Aorta (tissue), 5 donors: Measurements from ENCODE around the gene CPNE6. TPM values are rescaled to one million over a fixed set of nuclear protein-coding genes. Genes with fewer than 3 reads are reported as not detected.

Source experiments
- ATAC-seq: fragments of 200-7000 bp; cut with Tn5 transposase; one replicate; pipeline ENCODE4 v1.9.1; 2022; ENCODE audit warnings: moderate library complexity; ENCODE audit not compliant: low FRiP score
- DNase-seq, 2 donors: peaks; one replicate each; pipeline ENCODE4 v3.0.0-alpha.2; 2020
- H3K27ac ChIP-seq, 2 donors: one replicate each; pipeline ENCODE4 v1.5.1; 2013; ENCODE audit warnings: low read length in 2 of 2, mild to moderate bottlenecking in 2 of 2, moderate library complexity in 2 of 2, control low read depth in 1 of 2, inconsistent platforms in 1 of 2, low read depth in 1 of 2
- H3K27me3 ChIP-seq, 2 donors: one replicate each; pipeline ENCODE4 v1.6.1; 2013; ENCODE audit warnings: control low read depth in 1 of 2, low read length in 1 of 2, mild to moderate bottlenecking in 1 of 2, moderate library complexity in 1 of 2; ENCODE audit not compliant: insufficient read depth in 2 of 2, control insufficient read depth in 1 of 2
- H3K36me3 ChIP-seq, 2 donors: one replicate each; pipeline ENCODE4 v1.6.1; 2013; ENCODE audit warnings: control low read depth in 1 of 2, low read length in 1 of 2, mild to moderate bottlenecking in 1 of 2; ENCODE audit not compliant: insufficient read depth in 2 of 2, control insufficient read depth in 1 of 2
- H3K4me1 ChIP-seq, 2 donors: one replicate each; pipeline ENCODE4 v1.6.1; 2013; ENCODE audit warnings: low read length in 2 of 2, control low read depth in 1 of 2, mild to moderate bottlenecking in 1 of 2, moderate library complexity in 1 of 2; ENCODE audit not compliant: insufficient read depth in 2 of 2, control insufficient read depth in 1 of 2
- H3K4me3 ChIP-seq, 2 donors: one replicate each; pipeline ENCODE4 v1.5.1; 2013; ENCODE audit warnings: low read length in 2 of 2, control low read depth in 1 of 2, mild to moderate bottlenecking in 1 of 2
- H3K9me3 ChIP-seq: one replicate; pipeline ENCODE4 v1.6.1; 2013; ENCODE audit warnings: mild to moderate bottlenecking, low read length; ENCODE audit not compliant: control insufficient read depth
- WGBS, 2 donors: extraction: QIAGEN DNeasy Blood & Tissue Kit; methylation state at CpG; one replicate each; pipeline ENCODE4 v1.1.7; 2013; 5-methylcytosine and 5-hydroxymethylcytosine counted together
- intact Hi-C, 2 donors: fragments of 100-400 bp; cut with DNase I; formaldehyde crosslinking; loops; one replicate each; pipeline versions ENCODE4 v1.14.2 to v1.15.0; 2022
- polyA plus RNA-seq, 2 donors: library from polyadenylated mRNA; stranded (reverse); fragments of 200-250 nt; gene quantifications; one replicate each; pipeline ENCODE4 v1.2.3, GENCODE V29; 2013
- total RNA-seq, 2 donors: library from RNA; stranded (reverse); fragmentation: NEBNext Ultra II Directional; extraction: Animal tissue kit (Norgen Biotek cat#: 25700); gene quantifications; one replicate each; pipeline ENCODE4 v1.2.1, GENCODE V29; 2021
- donor health status: healthy with polysubstance abuse.
- donor health status: Bipolar disorder and iron deficiency.
- donor health status: DM: no; HTN: no; CAD: no.
- donor health status: DM: no; HTN: no; CAD: no.
- donor health status: DM: yes; HTN: yes; CAD: no.

The CPNE6 gene
- total and polyA plus RNA-seq, 4 donors, result 0.03 to 0.99 (median 0.48) TPM

DNA sequence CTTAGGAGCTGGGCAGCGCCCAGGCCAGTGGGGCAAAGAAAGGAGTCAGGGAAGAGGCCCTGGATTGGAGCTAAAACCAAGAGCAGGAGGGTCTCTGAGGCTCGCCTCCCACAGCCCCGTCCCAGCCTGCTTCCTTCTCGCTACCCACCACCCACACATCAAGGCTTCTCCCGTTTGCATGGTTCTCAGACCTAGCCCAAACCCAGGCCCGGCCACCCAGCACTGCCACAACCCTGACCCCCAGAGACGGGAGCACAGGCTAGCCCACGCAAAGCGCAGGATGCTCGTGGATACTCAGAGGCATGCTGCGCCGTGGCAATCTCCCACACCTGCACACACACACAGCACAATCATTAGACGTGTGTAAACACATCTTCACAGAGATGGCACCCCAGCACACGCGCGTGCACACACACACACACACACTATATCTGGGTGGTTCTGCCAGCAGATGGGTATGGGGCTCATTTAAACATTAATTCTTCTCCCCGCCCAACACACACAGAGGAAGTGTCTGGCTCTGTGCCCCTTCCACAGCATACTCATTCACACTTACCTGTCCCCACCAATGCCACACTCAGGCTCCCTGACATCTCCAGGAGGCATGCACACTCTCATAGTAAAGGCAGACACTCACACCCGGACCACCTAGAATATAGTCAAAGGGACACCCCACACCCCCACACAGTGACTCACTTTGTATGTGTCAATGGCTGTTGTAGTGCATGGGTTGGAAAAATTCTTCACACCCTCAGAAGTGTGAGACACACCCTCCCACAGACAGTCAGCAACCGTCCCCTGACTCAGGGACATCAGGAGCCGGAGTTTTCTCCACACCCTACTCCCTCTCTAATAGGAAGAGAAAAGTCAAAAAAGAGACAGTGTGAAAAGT, 18.5 kb upstream of the CPNE6 start:
- Histone ChIP-seq H3K36me3 (no peaks in the 10 kb centered on the region), H3K4me3 (peak overlapping the region in 1 of 2 donors; percentile 45), H3K27ac (no peak overlapping the region), H3K4me1 (no peaks in the 10 kb centered on the region), H3K9me3 (no peaks in the 10 kb centered on the region), H3K27me3 (no peaks in the 10 kb centered on the region)
- intact Hi-C loops, result no loop called here
- ATAC-seq (no peak), DNase-seq (peak in 1 of 2 donors; percentile 68)
- 55 to 57% methylated on average over 19 to 20 of the region's 20 CpGs for WGBS, 2 donors

DNA sequence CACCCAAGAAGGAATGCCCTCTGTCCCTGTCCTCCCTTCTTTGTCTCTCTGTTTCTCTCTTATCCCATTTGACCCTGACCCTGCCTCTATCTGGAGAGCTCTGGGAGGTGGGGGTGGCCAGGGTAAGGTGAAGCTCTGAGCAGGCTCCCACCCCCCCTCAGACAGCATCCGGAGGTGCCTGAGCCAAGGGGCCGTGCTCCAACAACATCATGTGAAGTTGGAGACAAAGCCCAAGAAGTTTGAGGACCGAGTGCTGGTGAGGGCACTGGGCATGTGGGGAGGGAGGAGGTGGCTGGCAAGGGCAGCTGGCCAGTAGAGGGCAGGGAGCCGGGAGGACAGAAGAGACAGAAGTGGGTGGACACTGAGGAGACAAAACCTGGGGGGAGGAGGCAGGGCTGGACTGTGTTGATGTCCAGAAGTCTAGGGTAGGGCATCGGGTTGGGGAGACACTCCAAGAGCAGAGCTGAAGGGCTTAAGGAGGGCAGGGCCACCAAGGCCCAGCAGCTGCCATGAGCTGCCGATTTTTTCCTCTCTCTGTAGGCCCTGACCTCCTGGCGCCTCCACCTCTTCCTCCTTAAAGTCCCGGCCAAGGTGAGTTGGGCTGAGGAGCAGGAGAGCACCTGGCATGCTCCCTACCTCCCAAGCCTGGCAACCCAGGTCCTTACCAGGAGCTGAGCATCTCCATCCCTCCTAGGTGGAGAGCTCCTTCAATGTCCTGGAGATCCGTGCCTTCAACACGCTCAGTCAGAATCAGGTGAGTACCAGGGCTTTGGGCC, 17.6 kb upstream of the CPNE6 start:
- H3K27ac ChIP-seq, result no peak overlapping the region
- WGBS, 2 donors, result 67 to 73% methylated on average over 10 of the region's 10 CpGs
- no peaks in the 10 kb centered on the region for H3K9me3 ChIP-seq
- H3K4me1 ChIP-seq, result no peaks in the 10 kb centered on the region
- DNase-seq (peak in 1 of 2 donors; percentile 47), ATAC-seq (no peak)
- H3K27me3 ChIP-seq, result no peaks in the 10 kb centered on the region
- intact Hi-C loops, result no loop called here
- H3K4me3 ChIP-seq, result no peak overlapping the region
- H3K36me3 ChIP-seq, result no peaks in the 10 kb centered on the region

DNA sequence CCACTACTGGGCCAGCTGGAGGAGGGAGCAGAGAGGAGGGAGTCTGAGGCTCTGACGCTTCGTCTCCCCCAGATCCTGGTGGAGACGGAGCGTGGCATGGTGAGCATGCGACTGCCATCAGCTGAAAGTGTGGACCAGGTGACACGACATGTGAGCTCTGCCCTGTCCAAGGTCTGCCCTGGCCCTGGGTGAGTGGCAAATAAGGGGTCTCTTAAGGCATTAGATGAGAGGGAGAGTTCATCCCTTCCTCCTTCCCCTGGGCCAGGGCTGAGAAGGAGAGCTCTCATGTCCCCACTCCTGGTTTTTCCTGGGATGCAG, 17.1 kb upstream of the CPNE6 start:
- 73 to 83% methylated on average over 6 of the region's 6 CpGs for WGBS, 2 donors

DNA sequence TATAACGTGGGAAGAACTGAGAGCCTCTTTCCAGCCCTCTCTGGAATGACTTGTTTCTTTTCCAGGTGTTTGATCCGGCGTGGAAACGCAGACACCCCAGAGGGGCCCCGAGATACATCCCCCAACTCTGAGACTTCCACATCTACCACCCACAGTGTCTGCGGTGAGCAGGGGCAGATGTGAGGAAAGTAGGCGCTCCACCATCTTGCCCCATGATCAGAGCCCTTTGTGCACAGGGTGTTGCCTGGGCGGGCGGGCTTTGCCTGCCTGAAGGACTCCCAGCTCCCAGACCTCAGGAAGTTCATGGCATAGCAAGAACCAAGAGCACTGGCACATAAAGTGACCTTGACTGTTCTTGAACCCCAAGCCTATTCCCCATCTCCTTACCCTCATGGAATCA, 16.7 kb upstream of the CPNE6 start:
- Histone ChIP-seq H3K36me3 (no peaks in the 10 kb centered on the region), H3K4me1 (no peaks in the 10 kb centered on the region), H3K9me3 (no peaks in the 10 kb centered on the region), H3K27me3 (no peaks in the 10 kb centered on the region), H3K27ac (no peak overlapping the region), H3K4me3 (no peak overlapping the region)
- WGBS, 2 donors, result 91 to 92% methylated on average over 9 of the region's 9 CpGs
- intact Hi-C loops, result loop anchor here in 1 of 2 donors (5.0 kb wide), 1 partner anchor 53 kb away; no protein-coding TSS in a partner anchor
- no peak for DNase-seq
- no peak for ATAC-seq

More for the DNA sequence above, 17.1 kb upstream of the CPNE6 start:
- no peak for ATAC-seq
- DNase-seq, result no peak
- no peak overlapping the region for H3K4me3 ChIP-seq
- H3K4me1 ChIP-seq, result no peaks in the 10 kb centered on the region
- H3K27ac ChIP-seq, result no peak overlapping the region
- intact Hi-C loops, result no loop called here
- no peaks in the 10 kb centered on the region for H3K36me3 ChIP-seq
- no peaks in the 10 kb centered on the region for H3K9me3 ChIP-seq
- no peaks in the 10 kb centered on the region for H3K27me3 ChIP-seq

DNA sequence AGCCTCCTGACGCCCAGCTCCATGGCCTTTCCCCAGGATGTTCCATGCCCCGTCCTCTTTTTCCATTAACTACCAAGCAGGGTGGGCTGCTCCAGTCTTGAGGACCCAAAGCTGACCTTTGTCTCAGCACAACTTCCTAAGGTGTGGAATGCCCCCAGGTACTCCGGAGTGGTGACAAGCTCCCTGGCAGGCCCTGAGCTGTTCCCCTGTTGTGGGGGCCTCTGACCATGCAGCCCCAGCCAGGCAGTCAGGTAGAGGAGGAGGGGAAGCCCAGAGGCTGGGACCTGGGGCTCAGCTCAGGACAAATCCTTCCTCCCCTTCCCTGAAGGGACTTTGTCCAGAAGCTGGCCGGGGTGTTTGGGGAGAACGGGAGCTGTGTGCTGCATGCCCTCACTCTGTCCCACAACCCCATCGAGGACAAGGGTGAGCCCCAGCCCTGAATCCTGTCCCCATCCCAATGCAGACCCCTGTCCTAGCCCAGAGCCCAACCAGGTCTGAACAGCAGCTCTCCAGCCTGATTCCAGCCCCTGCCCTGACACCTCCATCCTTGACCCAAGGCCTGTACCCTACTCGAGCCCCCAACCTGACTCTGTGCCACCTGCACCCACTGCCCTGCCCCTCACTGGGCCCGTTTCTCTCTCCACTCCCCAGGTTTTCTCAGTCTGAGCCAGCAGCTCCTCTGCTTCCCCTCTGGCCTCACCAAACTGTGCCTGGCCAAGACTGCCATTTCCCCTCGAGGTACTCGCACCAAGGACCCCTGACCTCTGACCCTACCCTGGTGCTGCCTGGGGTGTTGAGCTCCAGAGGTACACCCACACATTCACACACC, 15.2 kb upstream of the CPNE6 start:
- H3K27me3 ChIP-seq, result no peaks in the 10 kb centered on the region
- intact Hi-C loops, result loop anchor here in 1 of 2 donors (5.0 kb wide), 1 partner anchor 51 kb away; no protein-coding TSS in a partner anchor
- 76 to 81% methylated on average over 9 to 10 of the region's 10 CpGs for WGBS, 2 donors
- DNase-seq (no peak), ATAC-seq (no peak)
- H3K4me1 ChIP-seq, result no peaks in the 10 kb centered on the region
- no peaks in the 10 kb centered on the region for H3K36me3 ChIP-seq
- no peaks in the 10 kb centered on the region for H3K9me3 ChIP-seq
- H3K4me3 ChIP-seq, result no peak overlapping the region
- H3K27ac ChIP-seq, result no peak overlapping the region

DNA sequence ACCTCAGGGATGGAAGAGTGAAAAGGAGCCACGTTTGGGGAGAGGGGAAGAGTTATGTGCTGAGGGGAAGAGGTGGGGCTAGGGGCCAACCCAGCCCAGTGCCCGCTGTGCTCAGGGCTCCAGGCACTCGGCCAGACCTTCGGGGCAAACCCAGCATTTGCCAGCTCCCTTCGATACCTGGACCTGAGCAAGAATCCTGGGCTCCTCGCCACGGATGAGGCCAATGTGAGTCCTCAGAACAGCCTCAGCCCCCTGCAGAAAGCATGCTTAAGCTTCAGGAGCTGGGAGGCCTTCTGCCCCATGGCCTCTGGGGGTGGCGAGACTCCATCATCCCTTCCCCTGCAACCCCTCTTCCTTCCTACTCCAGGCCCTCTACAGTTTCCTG, 14.6 kb upstream of the CPNE6 start:
- Histone ChIP-seq H3K36me3 (no peaks in the 10 kb centered on the region), H3K27ac (no peak overlapping the region), H3K4me1 (no peaks in the 10 kb centered on the region), H3K4me3 (no peak overlapping the region), H3K27me3 (no peaks in the 10 kb centered on the region), H3K9me3 (no peaks in the 10 kb centered on the region)
- DNase-seq, result no peak
- intact Hi-C loops, result loop anchor here in 1 of 2 donors (5.0 kb wide), 1 partner anchor 51 kb away; no protein-coding TSS in a partner anchor
- ATAC-seq, result no peak
- 64 to 67% methylated on average over 8 of the region's 8 CpGs for WGBS, 2 donors

DNA sequence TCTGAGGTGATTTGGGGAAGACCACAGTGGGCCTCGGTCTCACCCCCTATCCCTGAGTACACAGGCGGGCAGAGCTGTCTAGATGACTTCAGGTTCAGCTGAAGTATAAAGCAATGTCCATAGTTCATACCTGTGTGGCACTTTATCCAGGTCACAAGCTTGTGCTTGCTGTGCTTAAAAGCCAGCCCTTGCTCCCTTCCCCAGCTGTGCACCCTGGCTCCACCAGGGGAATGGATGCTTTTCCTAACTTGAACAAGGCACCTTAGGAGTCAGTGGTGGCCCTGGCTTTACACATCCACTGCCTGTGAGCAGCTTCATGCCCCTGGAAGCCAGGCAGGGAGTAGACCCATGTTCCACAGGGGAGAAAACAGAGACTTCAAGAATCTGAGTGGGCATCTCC, 14.1 kb upstream of the CPNE6 start:
- H3K4me3 ChIP-seq, result no peak overlapping the region
- no peaks in the 10 kb centered on the region for H3K4me1 ChIP-seq
- no peaks in the 10 kb centered on the region for H3K9me3 ChIP-seq
- DNase-seq (no peak), ATAC-seq (no peak)
- no peaks in the 10 kb centered on the region for H3K36me3 ChIP-seq
- no peak overlapping the region for H3K27ac ChIP-seq
- intact Hi-C loops, result loop anchor here in 1 of 2 donors (5.0 kb wide), 1 partner anchor 50 kb away; no protein-coding TSS in a partner anchor
- H3K27me3 ChIP-seq, result no peaks in the 10 kb centered on the region
- 73 to 79% methylated on average over 2 of the region's 2 CpGs for WGBS, 2 donors

DNA sequence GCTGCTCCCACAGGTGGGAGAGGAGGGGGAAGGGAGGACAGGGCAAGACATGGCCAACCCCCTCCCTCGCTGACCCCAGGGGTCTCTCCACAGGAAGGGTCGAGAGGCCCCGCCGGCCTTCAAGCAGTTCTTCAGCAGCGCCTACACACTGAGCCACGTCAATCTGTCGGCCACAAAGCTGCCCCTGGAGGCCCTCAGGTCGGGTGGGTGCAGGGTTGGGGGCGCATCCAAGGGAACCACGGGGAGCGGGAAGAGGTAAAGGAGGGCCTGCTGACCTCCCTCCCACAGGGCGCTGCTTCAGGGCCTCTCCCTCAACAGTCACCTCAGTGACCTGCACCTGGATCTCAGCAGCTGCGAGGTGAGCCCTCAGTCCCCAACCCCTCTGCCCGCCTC, 13.5 kb upstream of the CPNE6 start:
- ATAC-seq, result no peak
- Histone ChIP-seq H3K4me3 (no peak overlapping the region), H3K27ac (no peak overlapping the region), H3K27me3 (no peaks in the 10 kb centered on the region), H3K36me3 (no peaks in the 10 kb centered on the region), H3K9me3 (no peaks in the 10 kb centered on the region), H3K4me1 (no peaks in the 10 kb centered on the region)
- 45 to 54% methylated on average over 14 of the region's 14 CpGs for WGBS, 2 donors
- peak in 1 of 2 donors; percentile 47 for DNase-seq
- intact Hi-C loops, result loop anchor here (1.0 to 5.0 kb wide), 5 partner anchors 32 to 51 kb away; no protein-coding TSS in a partner anchor
